HG03095 (cell line): ENCODE results near the gene GOT2.
"Not testable (repeated sequence)": the region's sequence is repeated elsewhere in the genome, so short reads cannot be mapped to it uniquely, and the experiment has no call there.

Source experiments
- ATAC-seq: cut with Tn5 transposase; IDR thresholded peaks from one replicate; pipeline ENCODE4 v1.9.1; 2021; ENCODE audit warnings: moderate library complexity; ENCODE audit not compliant: unreplicated experiment

GOT2 gene

DNA sequence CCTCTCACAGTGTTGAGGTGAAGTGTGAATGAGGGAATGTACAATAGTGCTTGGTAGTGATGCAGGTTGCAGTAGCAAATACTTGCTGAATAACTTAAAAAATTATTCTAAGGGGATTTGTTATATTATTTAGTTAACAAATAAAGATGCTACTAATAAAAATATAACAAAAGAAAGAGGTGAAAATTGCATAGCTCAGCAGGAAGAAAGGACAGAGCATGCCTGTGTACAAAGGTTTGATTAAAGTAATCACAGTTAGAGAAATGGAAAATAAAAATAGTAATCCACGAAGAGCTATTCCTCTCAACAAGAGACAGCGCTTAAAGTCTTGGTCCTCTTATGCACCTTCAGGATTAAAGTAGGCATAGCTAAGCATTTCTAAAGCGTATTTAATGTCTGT lies 11.0 kb downstream of the GOT2 start:
- no peak for ATAC-seq

DNA sequence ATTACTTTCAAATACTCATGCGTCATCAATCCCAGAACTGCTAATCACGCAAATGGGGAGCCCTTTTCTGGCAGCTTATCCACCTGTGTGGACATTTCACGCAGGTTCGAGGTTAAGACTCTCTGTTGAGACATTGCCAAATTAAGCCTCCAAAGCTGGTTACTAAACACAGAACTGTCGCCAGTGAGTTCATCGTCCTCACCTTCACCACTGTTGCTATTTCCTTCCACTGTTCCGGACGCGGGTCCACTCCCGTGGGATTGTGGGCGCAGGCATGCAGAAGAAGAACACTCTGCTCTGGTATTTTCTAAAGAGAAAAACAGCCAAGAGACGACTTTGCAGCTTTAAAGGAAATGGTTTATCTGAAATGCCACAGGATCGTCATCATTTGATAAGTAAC lies 16.1 kb downstream of the GOT2 start:
- no peak for ATAC-seq

DNA sequence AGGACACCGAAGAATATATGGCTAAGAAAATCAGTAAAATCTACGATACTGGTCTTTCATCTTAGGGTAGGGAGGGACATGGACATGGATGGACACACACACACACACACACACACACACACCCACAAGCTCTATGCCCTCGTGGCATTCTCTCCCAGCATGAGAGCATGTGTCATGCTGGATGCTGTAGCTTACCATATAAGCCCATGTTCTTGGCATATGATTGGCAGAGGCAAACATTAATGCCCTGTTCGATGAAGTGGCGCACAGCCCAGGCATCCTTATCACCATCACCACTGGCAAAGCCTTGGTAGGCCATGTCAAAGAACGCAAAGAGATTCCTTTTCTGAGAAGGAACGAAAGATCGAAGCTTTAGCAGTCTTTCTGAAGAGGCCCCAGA lies 17.6 kb downstream of the GOT2 start:
- ATAC-seq: no peak

DNA sequence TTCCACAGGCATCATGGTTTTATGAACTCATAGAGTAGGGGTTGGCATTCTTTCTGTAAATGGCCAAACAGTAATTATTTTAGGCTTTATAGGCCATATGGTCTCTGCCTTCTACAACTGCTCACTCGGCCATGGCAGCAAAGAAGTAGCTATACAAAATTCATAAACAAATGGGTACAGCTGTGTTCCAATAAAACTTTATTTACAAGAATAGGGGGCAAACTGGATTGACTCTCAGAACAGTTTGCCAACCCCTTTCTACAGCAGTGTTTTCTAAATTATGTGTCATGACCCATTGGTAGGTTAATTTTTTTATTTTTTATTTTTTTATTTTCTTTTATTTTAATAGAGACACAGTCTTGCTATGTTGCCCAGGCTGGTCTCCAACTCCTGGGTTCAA lies 20.4 kb downstream of the GOT2 start:
- ATAC-seq: no peak

DNA sequence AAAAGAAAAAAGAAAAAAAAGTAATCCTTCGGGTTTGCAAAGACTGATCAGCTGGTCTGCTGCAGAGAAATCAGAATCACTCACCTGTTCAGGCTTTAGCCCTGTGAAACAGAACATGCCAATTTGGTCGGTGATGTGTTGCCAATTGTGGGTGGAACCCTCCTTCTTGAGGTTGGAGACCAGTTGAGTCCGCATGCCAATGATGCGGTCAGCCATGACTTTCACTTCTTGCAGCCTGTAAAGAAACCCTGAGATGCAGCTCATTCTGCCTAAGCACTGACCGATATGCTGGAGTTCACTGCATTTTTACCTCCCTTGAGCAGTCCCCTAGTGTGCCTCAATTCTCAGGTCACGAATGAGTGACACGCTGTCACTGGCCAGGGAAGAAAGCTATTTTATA lies 24.8 kb downstream of the GOT2 start:
- ATAC-seq: peak; percentile 87

DNA sequence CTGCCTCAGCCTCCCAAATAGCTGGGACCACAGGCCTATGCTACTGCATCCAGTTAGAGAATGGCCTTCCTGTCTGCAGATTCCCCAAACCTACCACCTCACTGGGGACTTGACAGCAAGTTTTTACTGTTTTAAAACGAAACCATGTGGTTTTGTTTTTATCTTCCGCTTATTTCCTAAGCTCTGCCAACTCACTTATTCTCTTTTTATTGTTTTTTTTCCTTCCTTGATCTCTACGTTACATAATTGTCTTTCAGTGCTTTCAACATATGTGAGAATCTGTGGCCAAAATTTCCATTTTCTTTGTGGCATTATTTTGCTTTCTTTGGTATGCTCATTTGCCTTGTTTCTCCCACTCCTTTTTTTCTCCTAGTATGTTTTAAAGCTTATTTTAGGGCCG lies 35.0 kb downstream of the GOT2 start:
- ATAC-seq: no peak

DNA sequence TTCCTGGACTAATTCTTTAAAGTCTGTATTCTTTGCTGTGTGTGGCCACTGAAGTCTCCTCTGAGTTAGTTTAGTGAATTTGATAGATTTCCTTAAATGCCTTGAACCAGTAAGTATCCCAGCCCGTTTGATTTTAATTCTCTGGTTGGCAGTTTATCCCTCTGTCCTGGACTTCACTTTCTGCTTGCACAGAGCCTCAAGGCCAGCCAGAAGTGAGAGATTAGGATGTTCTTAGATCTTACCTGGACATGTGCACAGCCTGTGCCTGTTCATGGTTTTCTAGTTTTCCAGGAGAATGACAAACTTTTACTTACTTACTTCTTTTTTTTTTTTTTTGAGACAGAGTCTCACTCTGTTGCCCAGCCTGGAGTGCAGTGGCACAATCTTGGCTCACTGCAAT lies 38.7 kb downstream of the GOT2 start:
- no peak for ATAC-seq

DNA sequence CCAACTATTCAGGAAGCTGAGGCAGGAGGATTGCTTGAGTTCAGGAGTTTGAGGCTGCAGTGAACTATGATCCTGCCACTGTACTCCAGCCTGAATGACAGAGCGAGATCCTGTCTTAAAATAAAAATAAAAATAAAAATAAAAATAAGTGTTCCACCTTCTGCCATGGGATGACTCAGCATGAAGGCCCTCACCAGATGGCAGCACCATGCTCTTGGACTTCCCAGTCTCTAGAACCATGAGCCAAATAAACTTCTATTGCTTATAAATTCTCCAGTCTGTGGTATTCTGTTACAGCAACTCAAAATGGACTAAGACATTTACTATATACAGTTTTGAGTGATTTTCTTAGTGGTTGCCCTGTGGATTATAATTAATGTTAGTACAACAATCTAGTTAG lies 41.7 kb downstream of the GOT2 start:
- ATAC-seq: no peak

DNA sequence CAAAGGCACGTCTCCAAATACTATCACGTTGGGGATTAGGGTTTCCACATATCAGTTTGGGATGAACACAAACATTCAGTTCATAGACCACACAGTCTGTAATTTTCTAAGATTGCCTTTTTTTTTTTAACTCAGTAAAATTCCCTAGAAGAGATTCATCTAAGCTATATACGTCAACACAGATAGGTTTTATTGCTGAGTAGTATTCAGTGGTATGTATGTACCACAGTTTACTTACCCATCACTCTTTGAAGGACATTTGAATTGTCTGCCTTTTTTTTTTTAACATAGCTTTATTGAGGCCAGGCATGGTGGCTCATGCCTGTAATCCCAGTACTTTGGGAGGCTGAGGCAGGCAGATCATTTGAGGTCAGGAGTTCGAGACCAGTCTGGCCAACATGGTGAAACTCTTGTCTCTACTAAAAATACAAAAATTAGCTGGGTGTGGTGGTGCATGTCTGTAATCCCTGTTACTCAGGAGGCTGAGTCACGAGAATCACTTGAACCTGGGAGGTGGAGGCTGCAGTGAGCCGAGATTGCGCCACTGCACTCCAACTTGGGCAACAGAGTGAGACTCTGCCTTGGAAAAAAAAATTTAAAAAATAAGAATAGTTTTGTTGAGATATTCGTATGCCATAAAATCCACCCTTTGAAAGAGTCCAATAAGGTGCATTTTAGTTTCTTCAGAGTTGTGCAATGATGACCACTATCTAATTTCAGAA lies 47.0 kb downstream of the GOT2 start:
- not testable (repeated sequence) for ATAC-seq

DNA sequence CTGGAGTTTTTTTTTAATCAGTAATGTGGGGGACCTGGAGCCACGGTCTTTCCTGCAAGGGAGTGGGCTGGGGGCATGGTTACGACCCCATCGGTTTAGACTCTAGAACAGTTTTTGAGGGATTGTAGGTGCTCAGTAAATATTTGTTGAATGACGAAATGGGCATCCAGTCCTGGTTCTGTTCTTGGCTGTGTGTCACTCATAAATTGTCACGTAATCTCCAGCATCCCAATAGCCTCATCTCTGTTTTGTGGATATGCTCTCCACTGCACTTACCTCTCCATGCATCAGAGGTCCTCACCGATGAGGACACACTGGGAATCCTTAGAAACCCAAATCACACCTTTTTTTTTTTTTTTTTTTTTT lies 49.0 kb downstream of the GOT2 start:
- no peak for ATAC-seq

DNA sequence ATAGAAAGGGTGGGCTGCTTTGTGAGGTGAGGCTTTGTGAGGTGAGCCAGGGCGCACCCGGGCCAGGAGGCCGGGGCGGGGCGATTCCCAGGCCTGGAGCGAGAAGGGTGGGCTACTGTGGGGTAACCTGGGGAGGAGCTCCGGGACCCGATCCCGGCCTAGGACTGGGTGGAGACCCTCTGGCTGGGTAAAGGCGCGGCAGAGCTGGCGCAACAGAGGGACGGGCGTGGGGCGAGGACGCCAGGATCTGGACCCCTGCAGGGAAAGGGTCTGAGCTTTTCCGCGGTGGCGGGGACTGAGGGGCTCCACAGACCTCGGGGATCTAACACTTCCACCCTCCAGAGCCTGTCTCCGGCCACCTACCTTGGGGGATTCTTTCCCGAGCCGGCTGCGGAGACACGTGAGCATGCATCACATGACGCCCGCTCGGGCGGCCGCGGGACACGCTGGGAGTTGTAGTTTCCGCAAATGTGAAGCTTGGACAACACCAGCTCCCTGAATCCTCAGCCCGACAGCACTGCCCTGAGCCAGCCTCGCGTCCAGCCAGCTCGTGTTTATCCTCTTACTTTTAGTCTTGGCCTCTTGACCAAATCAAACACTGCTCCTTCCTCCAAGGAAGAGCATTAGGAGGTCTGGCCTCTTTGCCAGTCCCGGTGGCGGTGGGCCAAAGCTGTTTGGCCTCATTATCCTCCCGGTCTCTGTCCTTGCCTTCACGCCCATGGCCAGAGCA lies 49.6 kb downstream of the GOT2 start, which contains the start of gene SLC38A7:
TSS of gene SLC38A7 (minus strand) at position 417 of the 730 bp plus-strand sequence. CDS start 4,644 bp downstream, outside the sequence.
- ATAC-seq: peak; percentile 99

DNA sequence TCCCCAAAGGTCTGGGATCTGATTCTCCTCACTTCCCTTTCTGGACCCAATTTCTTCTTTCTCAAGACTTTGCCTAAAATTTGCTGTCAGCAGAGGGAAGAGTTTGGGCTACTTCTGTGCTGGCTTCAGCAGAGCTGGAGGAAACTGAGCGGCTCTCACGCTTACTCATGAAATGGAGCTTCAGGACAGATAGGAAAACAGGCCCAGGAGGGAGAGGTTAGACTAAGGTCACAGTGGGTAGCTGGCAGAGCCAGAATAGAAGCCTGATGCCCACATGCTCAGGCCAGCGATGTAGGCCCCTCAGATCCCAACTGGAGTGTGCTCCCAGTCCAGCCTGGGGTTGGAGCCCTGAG lies 50.1 kb downstream of the GOT2 start:
- ATAC-seq: peak; percentile 19

DNA sequence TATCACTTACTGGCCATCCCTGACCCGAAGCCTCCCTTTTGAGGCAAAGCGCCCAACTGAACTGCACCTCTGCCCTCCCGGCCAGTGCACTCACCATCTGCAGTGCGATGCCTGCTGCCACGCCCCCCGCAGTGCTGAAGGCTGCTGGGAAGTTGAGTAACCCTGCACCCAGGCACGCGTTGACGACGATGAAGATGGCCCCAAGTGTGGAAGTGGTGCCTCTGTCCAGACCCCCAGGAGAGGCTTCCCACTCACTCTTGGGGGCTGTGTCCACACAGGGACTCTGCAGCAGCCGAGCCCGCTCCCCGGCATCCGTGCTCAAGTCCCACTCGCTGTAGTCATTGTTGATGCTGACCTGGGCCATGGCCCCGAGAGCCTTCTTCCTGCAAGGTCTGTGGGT lies 54.4 kb downstream of the GOT2 start:
- ATAC-seq: no peak

DNA sequence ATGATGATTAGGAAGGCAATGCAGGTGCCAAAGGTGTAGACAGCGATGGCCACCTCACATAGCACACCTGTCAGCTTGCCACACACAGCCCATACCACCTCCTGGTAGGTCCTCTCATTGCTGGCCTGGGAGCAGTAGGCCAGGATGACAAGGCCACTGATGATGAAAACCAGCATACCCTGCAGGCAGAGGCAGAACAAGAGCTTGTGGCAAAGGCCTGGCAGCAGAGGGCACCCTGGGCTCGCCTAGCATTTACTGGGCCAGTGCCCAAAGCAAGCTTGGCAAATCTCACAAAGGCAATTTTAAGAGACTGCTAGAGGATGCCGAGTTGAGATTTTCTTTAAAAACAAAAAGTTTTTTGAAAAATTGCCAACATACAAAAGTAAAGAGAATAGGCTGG lies 55.4 kb downstream of the GOT2 start:
- ATAC-seq: no peak

DNA sequence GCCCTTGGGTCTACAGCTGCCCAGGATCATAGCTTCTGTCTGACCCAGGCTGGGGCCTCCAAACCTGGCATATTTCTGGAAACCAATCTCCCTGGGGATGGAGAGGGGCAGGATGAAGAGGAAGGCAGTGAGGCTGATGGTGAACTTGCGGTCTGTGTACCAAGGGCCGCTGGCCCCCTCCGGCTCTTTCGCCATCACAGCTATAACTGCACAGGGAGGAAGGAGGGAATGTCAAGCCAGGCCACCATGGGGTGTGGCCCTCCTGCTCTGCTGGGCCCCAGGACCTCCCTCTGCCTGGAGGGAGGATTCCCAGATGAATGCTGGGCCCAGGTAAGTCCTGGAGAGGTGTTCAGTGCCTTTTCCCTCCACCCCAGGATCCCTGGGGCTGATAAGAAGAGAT lies 55.8 kb downstream of the GOT2 start:
- no peak for ATAC-seq

DNA sequence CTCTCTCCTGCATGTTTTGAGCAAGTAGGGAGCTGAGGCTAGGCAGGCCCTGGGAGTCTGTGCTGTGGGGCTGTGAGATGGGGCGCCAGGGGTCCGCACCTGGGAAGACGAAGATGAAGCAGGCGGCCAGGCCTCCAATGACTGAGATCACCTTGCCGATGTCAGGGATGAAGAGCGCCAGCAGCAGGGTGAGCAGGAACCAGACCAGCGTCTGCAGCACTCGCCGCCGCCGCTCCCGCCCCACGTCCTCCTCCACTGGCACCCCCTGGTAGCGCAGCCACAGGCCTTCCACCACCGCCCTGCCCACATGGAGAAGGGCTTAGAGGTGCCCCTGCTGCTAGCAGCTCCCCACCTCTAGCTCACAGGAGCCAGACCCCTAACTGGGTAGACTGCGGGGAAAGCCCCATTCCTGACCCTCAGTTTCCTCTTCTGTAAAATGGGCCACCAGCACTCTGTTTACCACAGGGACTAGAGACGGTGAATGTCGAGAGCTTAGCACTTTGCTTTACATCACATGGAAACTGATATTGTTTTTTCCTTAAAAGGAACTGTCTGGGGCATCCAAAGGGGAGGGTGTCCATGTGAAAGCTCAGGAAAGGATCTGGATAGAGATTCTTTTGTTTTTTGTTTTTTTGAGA lies 63.1 kb downstream of the GOT2 start:
- no peak for ATAC-seq

DNA sequence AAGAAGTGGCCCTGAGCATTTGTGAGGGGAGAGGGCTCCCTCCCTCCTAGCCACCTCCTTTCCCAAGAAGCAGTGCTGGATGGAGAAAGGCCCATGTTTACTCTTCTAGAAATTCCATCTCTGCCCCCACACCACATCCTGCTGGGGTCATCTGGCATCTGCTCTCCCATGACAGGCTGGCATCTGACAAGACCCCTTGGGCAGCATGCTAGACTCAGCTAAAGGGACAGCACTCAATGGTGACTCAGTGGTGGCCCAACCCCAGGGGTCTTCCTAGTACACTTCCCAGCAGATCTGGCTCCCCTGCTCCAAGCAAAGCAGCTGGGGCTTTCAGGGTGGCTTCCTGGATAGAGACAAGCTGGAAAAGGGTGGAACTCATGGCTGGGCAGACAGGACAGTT lies 63.9 kb downstream of the GOT2 start:
- ATAC-seq: no peak

DNA sequence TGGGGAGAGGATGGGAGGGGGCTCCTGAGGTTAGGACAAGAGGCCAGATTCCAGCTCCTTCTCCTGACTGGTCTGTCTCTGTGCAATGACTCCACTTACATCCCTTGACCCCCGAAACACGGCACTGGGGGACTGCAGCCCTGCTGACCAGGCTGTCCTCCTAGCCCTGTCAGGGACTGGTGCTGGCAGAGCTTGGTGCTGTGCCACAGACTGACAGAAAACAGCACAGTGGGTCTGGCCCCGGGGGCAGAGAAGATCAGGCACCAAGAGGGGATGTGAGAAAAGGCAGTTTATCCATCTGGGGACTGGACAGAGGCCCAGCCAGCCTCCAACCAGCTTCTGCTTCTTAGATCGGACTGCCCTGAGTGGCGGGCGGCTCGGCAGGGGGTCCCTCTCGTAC lies 68.9 kb downstream of the GOT2 start:
- ATAC-seq: no peak

DNA sequence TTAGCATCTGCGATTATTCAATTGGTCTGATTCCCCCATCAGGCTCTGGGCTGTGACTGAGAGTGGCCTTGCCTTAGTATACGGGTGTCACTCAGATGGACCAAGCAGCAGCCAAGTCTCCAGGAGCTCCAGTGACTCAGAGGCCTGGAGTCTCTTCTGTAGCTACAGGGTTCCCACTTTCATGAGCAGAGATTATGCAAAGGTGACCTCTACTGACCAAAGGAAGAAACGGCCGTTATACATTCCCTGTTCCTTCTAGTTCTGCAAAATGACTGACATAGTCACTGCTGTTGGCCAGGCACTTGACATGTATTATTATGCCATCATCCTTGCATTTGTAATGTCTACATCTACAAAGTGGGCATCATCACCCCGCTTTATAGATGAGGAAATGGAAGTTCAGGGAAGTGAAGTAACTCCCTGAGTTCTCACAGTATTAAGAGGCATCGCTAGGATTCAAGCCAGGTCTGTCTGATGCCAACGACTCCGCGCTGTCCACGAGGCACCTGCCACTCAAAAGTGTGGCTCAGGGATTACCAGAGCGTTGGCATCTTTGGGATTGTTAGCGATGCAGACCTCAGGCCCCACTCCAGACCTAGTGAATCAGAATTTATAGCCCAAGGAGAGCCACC lies 72.8 kb downstream of the GOT2 start:
- peak; percentile 95 for ATAC-seq

DNA sequence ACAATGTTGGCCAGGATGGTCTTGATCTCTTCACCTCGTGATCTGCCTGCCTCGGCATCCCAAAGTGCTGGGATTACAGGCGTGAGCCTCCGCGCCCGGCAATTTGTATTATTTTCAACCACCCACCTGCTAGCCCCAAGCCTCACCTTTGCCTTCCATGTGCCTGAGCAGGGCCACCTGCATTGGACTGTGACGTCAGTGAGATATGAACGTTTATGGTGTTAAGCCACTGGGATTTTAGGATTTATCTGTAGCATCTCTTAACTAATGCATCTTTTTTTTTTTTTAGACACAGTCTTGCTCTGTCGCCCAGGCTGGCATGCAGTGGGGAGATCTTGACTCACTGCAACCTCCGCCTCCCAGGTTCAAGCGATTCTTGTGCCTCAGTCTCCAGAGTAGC lies 74.2 kb downstream of the GOT2 start:
- ATAC-seq: not testable (repeated sequence)

DNA sequence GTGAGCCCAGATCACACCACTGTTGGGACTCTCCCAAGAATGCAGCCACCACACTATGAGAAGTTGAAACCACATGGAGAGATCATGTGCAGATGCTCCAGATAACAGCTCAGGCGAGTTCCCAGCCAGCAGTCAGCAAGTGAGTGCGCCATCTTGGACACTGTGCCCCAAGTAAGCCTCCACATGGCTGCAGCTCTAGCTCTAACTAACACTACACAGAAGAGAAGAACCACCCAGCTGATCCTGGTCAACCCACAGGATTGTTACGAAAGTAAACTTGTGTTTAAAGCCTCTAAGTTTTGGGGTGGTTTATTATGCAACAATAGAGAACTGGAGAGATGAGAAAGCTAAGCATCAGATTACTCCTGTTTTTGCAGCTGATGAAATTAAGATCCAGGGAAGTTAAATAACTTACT lies 75.3 kb downstream of the GOT2 start:
- no peak for ATAC-seq
